Muscle of back (tissue), 11 donors: Measurements from ENCODE around the gene CREBBP. TPM values are rescaled to one million over a fixed set of nuclear protein-coding genes. Genes with fewer than 3 reads are reported as not detected.

Source experiments
- DNase-seq, 3 donors: peaks; one replicate each; pipeline versions ENCODE4 v3.0.0 to v3.0.0-alpha.2; 2013
- polyA plus RNA-seq, 10 donors: library from polyadenylated mRNA; unstranded; fragments of 120-200 nt; gene quantifications; one replicate each; pipeline ENCODE4 v1.2.1, GENCODE V29; 2013; ENCODE audit not compliant: insufficient read length in 10 of 10

CREBBP gene
- polyA plus RNA-seq, 10 donors: 32.0 to 59.6 (median 47.9) TPM

GRCh38 chr16:3829631-3830536 lies 50.6 kb downstream of the CREBBP start:
- DNase-seq: no peak

DNA sequence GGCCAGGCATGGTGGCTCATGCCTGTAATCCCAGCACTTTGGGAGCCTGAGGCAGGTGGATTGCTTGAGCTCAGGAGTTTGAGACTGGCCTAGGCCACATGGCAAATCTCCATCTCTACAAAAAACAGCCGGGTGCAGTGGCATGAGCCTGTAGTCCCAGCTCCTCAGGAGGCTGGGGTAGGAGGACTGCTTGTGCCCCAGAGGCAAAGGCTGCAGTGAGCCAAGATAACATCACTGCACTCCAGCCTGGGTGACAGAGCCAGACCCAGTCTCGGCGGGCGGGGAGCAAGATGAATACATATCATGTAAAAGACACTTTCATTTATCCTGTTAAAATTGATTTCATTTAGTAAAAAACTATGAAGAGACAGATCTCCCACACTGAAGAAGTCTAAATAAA lies 54.6 kb downstream of the CREBBP start:
- DNase-seq: no peak

DNA sequence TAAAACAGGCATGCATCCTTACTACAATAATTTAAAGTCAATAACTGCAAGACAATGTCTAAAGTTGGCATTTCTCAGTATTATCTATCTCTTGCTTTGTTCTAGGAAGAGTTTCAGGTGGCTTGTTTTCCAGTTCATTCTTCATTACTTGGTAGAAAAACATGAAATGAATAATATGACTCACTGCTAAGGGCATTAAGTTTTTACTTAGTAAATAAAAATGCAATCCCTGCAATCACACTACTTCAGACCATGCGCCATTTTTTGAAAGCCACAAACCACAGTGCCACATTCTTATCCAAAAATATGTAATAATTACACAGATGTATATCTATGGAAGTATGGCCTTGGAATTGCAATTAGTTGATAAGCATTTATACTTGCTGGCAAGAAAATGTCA lies 55.4 kb downstream of the CREBBP start:
- peak in 1 of 3 donors; percentile 36 for DNase-seq

- no peak for DNase-seq
These were observed 56.3 kb downstream of the CREBBP start for GRCh38 chr16:3824121-3824795.

GRCh38 chr16:3823427-3823826 lies 57.1 kb downstream of the CREBBP start:
- no peak for DNase-seq

GRCh38 chr16:3822366-3823045 lies 58.0 kb downstream of the CREBBP start:
- no peak for DNase-seq

DNA sequence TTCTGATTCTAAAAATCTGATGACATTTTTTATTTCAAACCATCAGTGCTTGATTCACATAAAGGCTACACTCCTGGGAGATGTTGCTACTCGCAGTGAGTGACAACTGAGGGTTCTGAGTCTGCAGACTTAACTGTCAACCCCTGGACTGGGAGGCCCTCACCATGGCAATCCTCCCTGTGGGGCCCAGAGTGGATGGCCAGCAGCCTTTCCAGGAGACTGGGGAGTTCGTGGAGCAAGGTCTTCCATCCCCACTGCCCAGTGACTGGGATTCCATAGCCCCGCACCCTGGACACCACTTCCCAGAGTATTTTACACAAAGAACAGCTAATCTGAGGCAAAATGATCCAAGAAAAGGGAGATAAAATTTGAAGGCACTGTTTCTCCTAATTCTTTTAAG lies 59.3 kb downstream of the CREBBP start:
- DNase-seq: no peak

DNA sequence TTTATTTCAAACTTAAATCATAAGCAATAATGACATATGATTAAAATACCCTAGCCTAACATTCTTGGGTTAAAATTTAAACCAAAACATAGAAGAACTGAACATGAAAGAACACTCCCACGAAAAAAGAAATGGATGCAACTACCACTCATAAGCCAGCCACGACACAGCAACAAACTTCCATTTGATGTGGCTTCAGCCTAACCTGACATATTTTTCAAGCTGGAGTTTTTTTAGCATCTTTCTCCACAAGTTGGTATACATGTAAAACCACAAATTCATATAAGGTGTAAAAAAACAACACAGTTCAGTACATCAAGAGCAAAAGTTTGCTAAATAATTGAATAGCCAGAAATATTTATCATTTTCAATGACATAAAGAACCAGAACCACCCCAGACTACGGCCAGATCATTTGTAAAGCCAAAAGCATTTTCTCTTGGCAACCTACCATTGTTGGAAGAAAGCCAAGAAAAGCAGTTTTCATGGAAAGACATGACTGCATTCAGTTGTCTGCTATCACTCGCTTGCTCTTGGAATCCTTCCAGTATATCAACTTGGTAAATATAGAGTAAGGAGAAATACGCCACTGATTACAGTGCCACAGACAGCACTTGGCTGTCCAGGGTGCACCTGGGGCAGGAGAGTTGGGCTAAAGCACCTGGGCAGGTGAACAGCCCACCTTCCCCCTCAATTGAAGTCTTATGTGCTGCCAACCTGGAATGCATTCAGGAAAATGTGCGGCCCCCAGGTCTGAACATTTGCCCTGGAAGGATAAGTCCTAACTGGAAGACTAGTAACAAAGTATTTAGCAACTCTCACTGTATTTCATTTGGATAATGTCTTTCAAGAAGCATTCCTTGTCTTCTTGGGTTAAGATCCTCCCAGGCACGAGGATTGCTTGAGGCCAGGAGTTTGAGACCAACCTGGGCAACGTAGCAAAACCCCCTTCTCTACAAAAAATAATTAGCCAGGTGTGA lies 60.5 kb downstream of the CREBBP start:
- peak; percentile 81 to 92 (median 88) for DNase-seq

GRCh38 chr16:3819175-3819527 lies 61.4 kb downstream of the CREBBP start:
- DNase-seq: peak in 2 of 3 donors; percentile 10 to 42

DNA sequence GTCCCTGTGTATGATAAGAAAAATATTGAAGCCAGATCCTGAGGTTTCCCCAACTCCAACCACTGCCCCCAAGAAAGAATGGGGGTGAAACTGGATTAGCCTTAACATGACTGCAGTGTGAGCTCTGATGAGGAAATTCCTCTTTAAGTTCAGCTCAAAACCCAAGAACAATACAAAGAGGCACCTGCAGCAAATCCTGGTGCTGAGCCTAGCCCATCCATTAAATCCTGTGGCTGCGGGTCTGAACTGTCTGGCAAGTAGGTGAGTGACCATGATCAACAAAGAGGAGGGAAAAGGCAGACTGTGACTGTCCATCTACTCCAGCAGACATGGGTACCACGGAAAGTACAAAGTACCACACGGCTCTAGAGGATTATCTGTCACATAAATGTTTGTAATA lies 64.2 kb downstream of the CREBBP start:
- DNase-seq: no peak

- no peak for DNase-seq
These were observed 65.8 kb downstream of the CREBBP start for GRCh38 chr16:3814755-3815154.

GRCh38 chr16:3812469-3813172 lies 67.9 kb downstream of the CREBBP start:
- DNase-seq: no peak

GRCh38 chr16:3810818-3811217 lies 69.7 kb downstream of the CREBBP start:
- DNase-seq: no peak

DNA sequence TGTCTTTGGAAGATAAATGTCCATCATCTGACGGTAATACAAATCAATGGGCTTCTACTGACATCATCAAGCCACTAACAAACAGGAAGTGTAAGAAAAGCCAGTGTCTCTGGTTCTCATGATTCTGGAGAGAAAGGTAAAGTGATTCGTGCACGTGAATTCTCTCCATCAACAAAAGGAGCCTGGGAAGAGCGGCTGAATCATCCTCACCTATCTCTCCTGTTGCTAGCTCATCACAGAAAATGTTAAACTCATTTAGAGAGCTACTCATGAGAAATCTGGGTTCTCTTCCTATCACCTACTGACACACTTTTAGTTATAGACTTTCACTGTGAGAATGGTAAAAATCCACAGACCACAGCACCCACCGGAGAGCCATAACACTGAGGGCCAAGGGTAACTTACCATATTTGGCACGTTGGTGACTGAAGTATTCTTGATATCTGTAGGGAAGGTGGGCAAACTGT lies 70.3 kb downstream of the CREBBP start:
- no peak for DNase-seq

DNA sequence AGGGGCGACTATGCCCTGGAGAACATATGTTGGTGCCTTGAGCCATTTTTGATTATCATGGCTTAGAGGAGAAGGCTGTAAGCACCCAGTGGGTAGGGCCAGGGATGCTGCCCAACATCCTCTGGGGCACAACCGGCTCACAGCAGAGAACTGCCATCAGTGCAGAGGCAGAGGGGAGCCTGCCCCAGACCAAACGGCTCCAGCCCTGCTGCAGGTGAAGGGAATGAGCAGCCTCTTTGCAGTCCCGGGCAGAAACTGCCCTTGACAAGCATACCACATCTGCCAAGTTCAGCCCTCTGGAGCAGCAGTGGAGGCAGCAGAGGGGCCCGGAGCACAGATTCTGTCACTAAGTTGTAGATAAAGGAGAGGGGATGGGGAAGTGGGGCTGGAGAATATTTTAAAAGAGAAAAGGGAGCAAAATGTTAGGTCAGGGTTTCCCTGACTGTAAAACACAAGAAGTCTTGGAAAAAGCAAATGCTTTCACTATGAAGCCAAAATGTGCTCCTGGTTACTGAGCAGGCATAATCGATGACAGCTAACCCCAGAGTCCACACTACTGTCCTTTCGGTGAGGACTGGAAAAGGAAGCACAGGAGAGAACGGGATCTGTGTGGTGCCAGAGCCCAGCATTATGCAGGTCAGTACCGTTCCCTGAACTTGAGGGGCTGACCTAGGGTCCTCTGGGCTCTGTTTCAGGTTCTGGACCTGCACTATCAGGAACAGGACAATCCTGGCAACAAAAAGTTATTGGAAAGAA lies 72.0 kb downstream of the CREBBP start:
- no peak for DNase-seq

DNA sequence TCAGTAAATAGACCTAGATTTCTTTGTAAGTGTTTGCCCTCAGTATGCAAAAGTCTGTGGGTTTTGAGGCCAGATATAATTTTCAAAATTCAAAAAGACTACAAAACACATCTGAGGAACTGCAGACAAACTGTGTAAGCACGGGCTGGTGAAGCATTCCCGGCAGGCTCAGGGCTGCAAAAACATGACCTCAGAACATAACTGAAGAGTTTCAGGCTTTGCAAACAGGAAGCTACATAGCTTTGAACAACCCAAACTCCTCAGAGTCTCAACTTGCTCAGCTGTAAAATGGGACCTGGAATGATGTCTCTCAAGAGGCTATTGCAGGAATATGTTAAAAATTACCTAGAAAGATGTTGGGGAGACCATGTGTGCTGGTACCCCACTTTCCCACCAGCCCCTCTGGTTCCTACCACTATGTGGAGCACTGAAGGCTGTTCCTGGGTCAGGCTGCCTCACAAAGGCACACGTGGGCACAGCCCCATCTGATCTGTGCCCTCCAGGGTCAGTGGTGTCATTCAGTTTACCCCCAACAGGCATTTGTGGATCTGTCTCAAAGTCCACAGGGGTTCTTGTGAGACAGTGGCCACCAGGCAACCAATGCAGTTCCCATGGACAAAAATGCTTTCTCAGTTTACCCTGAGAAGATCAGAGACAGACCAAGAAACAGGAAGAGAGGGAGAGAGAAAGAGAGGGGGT lies 72.9 kb downstream of the CREBBP start:
- no peak for DNase-seq

GRCh38 chr16:3804426-3805016 lies 76.0 kb downstream of the CREBBP start:
- DNase-seq: no peak

- no peak for DNase-seq
These were observed 79.8 kb downstream of the CREBBP start for GRCh38 chr16:3800477-3801270.
